ENCODE data around the gene TRIM41. TPM values are rescaled to one million over a fixed set of nuclear protein-coding genes. Genes with fewer than 3 reads are reported as not detected.
"Not testable (repeated sequence)": the region's sequence is repeated elsewhere in the genome, so short reads cannot be mapped to it uniquely, and the experiment has no call there.

Gene TRIM41
- total RNA-seq: 10 to 100 TPM; 44.5 to 49.7 TPM

DNA sequence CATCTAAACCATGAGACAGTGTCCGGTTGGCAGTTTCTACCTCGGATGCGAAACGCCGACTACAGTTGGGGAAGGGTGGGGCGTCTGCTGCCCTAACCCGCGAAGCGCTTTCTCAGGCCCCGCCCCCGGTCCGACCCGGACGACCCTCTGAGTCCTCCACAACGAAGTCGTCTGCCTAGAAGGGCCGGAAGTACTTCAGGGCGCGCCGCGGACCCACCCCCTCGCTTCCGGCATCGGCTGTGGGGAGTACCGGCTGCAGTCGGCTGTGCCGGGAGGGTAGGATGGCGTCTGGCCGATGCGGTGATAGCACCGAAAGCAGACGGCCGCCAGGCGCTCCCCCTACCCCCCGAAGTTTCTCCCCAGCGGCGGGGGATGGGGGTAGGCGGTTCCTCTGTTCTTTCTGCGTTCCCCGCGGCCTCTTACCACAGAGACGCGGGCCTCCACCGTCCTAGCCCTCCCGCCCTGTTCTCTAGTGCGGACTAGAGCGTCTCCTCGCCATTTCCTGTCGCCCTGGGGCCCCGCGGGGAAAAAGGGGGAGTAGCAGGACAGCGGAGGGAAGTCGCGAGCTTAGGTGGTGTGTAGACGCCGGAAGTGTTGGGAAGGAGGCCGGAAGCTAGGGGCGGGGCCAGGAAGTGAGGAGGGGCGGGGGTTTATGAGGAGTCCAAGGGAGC, at the start of gene TRIM41:
TRIM41 (plus strand) TSS at position 224 of the 671 bp plus-strand sequence. CDS start 719 bp downstream, outside the sequence.
- H3K27me3 Mint-ChIP-seq: peaks cover 3% of the 10 kb centered on the region
- DNase-seq: peak; percentile 96

DNA sequence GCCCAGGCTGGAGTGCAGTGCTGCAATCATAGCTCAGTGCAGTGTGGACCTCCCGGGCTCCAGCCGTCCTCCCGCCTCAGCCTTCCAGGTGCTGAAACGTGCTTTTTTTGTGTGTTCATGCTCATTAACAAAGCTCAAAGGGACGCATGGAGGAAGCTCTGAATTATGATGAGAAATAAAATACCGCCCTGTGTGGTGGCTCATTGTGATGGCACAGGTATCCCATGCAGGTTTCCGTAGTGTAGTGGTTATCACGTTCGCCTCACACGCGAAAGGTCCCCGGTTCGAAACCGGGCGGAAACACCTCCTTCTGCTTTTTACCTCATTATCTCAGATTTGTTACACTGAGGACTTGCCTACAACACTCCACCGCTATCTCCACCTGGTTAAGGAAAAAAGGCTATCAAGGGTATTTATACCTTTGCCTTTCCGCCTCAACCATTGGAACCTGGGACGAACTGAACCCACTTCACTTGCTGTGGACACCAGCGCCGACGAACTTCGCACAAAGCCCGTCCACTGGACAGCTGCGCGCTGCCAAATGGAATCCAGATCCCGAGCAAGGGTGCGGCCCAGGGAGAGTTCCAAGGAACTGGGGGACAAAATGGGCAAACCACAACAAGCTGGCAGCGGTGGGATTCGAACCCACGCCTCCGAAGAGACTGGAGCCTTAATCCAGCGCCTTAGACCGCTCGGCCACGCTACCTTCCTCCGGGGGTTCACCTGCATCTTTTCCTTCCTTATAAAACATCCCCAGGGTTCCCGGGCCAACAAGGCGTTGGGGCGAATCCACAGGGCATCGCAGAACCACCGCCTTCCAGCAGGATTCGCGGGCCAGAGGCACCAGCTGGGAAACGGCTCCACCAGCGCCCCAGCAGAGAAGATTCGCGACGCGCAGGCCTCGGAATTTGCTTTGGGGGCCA, 49.4 kb upstream of the TRIM41 start:
- Mint-ChIP-seq H3K4me1 (peaks cover 38% of the 10 kb centered on the region), H3K9me3 (no peaks in the 10 kb centered on the region), H3K4me3 (peak overlapping the region; percentile 97), H3K27ac (peak overlapping the region; percentile 98), H3K36me3 (no peaks in the 10 kb centered on the region), H3K27me3 (peaks cover 18% of the 10 kb centered on the region)
- ATAC-seq (ENCODE audit: low read depth): peak; percentile 82
- peak; percentile 70 for DNase-seq
- POLR2A ChIA-PET: interaction anchor here (0.6 to 3.4 kb wide), 13 partner anchors 9 to 342 kb away, joined by 3 to 23 read pairs (median 6); partner anchors contain the start of genes RACK1 and TRIM7

More for the DNA sequence above, at the start of gene TRIM41:
- no peaks in the 10 kb centered on the region for H3K9me3 Mint-ChIP-seq
- peak within 1 kb of the TSS; percentile 99 for H3K27ac Mint-ChIP-seq
- POLR2A ChIA-PET: interaction anchor here (0.6 to 6.8 kb wide), 12 partner anchors 12 to 413 kb away, joined by 3 to 98 read pairs (median 18); partner anchors contain the start of genes RACK1, TRIM52 and TRIM7
- H3K36me3 Mint-ChIP-seq: peaks cover 7% of the 10 kb centered on the region
- peak; percentile 63 for ATAC-seq (ENCODE audit: low read depth)
- peaks cover 51% of the 10 kb centered on the region for H3K4me1 Mint-ChIP-seq
- peak within 1 kb of the TSS; percentile 87 for H3K4me3 Mint-ChIP-seq

- H3K4me1 Mint-ChIP-seq: peaks cover 16% of the 10 kb centered on the region
- no peak for ATAC-seq (ENCODE audit: low read depth)
- H3K9me3 Mint-ChIP-seq: no peaks in the 10 kb centered on the region
- POLR2A ChIA-PET: interaction anchor here (0.8 to 1.3 kb wide), 2 partner anchors 31 to 48 kb away, joined by 3 to 5 read pairs; no protein-coding TSS in a partner anchor
- no peak for DNase-seq
- H3K4me3 Mint-ChIP-seq: no peak overlapping the region
- H3K36me3 Mint-ChIP-seq: no peaks in the 10 kb centered on the region
- H3K27me3 Mint-ChIP-seq: peaks cover 9% of the 10 kb centered on the region
- H3K27ac Mint-ChIP-seq: no peak overlapping the region
Observed at GRCh38 chr5:181176254-181176952, 46.7 kb upstream of the TRIM41 start.

DNA sequence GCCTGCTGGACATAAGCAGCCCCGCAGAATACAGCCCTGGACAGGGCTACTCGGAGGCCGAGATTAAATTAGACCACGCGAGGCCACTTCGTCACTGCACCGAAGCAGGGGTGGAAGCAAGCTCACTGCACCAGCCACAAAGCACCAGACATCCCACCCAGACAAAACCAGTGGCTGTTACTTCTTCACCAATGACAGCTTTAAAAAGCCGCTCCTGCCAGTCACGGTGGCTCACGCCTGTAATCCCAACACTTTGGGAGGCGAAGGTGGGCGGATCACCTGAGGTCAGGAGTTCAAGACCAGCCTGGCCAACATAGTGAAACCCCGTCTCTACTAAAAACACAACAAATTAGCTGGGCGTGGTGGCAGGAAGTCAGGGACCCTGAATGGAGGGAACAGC, 45.5 kb upstream of the TRIM41 start:
- H3K4me1 Mint-ChIP-seq: peaks cover 15% of the 10 kb centered on the region
- not testable (repeated sequence) for H3K27ac Mint-ChIP-seq; DNase-seq; ATAC-seq (ENCODE audit: low read depth); H3K9me3 Mint-ChIP-seq; H3K4me3 Mint-ChIP-seq; H3K36me3 Mint-ChIP-seq
- POLR2A ChIA-PET: interaction anchor here (1.3 kb wide), 1 partner anchor 46 kb away, joined by 5 read pairs; no protein-coding TSS in a partner anchor
- peaks cover 11% of the 10 kb centered on the region for H3K27me3 Mint-ChIP-seq

DNA sequence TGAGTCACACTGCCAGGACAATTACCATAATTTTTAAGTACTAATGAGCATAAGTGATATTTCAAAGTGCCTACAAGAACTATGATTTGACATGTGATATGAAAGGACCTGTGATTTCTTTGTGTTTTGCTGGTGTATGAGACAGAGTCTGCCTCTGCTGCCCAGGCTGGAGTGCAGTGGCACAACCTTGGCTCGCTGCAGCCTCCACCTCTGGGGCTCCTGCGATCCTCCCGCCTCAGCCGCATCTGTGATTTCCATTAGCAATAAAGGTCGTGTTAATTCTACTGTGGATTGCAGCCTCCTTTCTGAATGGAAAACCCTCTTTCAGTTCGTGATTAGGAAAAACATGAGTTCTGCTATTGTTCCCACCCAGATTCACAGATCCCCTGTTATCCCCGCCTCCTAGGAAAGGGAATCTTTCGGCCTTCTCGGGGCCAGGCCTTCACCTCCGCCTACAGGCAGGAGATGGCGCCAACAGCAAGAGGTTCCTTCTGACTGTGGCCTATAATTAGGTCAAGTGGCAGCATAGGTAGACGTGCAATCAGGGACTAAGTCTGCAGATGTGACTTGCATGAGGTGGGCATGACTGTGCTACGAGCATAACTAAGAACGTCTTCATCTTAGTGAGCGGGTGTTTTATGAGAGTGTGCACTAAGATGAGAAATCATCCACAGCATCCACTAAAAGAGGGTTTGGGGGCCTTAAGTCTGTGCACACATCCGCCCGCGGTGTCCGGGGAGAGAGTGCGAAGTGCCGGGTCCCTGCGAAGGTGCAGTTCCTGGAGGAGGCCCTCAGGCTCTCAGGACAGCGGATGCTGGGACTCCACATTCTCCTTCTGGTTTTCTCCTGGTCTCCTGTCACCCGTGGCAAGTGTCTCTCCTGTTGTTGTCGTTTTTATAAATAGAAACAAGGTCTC, 41.2 kb upstream of the TRIM41 start:
- ATAC-seq (ENCODE audit: low read depth) (peak; percentile 48), DNase-seq (peak; percentile 51)
- Mint-ChIP-seq H3K9me3 (no peaks in the 10 kb centered on the region), H3K27me3 (peaks cover 2% of the 10 kb centered on the region), H3K36me3 (no peaks in the 10 kb centered on the region), H3K4me3 (peak overlapping the region; percentile 8), H3K4me1 (peaks cover 15% of the 10 kb centered on the region), H3K27ac (no peak overlapping the region)
- POLR2A ChIA-PET: no interaction called here

DNA sequence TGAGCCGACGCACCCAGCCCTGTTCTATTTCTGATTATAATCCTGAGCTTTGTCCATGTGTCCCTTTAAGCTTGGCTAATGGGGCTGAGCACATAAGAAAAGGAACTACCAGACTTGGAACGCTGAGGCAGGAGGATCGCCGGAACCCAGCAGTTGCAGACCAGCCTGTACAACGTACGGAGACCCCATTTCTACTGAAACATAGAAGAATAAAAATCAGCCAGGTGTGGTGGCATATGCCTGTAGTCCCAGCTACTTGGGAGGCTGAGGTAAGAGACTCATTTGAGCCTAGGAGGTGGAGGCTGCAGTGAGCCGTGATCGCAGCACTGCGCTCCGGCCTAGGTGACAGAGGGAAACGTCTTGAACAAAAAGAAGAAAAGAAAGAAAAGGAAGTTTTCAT, 40.4 kb upstream of the TRIM41 start:
- Mint-ChIP-seq H3K27me3 (peaks cover 2% of the 10 kb centered on the region), H3K36me3 (no peaks in the 10 kb centered on the region), H3K4me3 (peak overlapping the region; percentile 93), H3K9me3 (no peaks in the 10 kb centered on the region), H3K27ac (peak overlapping the region; percentile 88), H3K4me1 (peaks cover 17% of the 10 kb centered on the region)
- ATAC-seq (ENCODE audit: low read depth) (no peak), DNase-seq (no peak)
- POLR2A ChIA-PET: interaction anchor here (1.3 kb wide), 1 partner anchor 10 kb away, joined by 7 read pairs; no protein-coding TSS in a partner anchor

DNA sequence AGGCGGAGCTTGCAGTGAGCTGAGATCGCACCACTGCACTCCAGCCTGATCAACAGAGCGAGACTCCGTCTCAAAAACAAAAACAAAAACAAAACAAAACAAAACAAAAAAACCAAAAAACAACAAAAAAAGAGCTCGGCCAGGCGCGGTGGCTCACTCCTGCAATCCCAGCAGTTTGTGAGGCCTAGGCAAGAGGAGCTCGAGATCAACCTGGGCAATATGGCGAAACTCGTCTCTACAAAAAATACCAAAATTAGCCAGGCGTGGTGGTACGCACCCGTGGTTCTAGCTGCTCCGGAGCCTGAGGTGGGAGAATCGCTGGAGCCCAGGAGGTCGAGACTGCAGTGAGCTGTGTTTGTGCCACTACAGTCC, 38.2 kb upstream of the TRIM41 start:
- Mint-ChIP-seq H3K27ac (peak overlapping the region; percentile 99), H3K4me1 (peaks cover 30% of the 10 kb centered on the region), H3K36me3 (no peaks in the 10 kb centered on the region), H3K27me3 (peaks cover 4% of the 10 kb centered on the region), H3K4me3 (peak overlapping the region; percentile 98), H3K9me3 (no peaks in the 10 kb centered on the region)
- no peak for DNase-seq
- ATAC-seq (ENCODE audit: low read depth): no peak
- POLR2A ChIA-PET: interaction anchor here (1.5 to 2.8 kb wide), 6 partner anchors 13 to 76 kb away, joined by 6 to 34 read pairs (median 15); partner anchors contain the start of genes RACK1, TRIM41 and TRIM52

DNA sequence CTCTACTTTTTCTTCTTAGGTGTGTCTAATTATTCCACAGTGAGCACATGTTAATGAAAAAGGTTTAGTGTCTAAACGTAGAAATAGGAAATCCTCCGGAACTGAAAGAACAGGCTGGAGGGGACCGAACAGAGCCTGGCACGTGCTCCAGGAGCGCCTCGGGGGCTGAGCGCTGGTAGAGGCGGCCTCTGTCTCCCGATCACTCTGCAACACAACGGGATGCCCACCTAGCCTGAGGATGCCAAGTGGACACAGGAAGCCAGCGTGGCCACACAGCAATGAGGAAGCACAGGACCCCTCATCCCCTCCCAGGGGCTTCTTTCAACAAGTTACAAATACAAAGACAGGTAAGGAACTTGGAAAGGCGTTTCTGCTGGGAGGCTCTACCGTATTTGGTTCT, 37.5 kb upstream of the TRIM41 start:
- DNase-seq (no peak), ATAC-seq (ENCODE audit: low read depth) (no peak)
- Mint-ChIP-seq H3K4me1 (peaks cover 33% of the 10 kb centered on the region), H3K4me3 (peak overlapping the region; percentile 32), H3K36me3 (no peaks in the 10 kb centered on the region), H3K27me3 (peaks cover 4% of the 10 kb centered on the region), H3K27ac (peak overlapping the region; percentile 16), H3K9me3 (no peaks in the 10 kb centered on the region)
- POLR2A ChIA-PET: interaction anchor here (1.5 to 2.8 kb wide), 6 partner anchors 13 to 75 kb away, joined by 6 to 34 read pairs (median 15); partner anchors contain the start of genes RACK1, TRIM41 and TRIM52

DNA sequence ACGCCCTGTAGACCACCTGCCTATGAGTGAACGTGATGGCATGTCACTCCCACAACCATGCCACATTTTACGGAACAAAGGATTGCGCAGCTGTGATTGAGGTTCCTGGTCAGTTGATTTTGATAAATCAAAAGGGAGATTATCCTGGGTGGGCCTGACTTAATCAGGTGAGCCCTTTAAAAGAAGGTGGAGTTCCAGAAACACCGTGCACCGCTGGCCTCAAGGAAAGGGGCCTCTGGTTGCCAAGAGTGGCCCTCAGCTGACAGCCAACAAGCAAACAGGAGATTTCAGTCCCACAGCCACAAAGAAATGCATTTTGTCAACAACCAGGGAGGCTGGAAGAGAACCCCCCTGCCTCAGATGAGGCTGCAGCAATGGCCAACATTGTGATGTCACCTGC, 37.1 kb upstream of the TRIM41 start:
- POLR2A ChIA-PET: interaction anchor here (2.5 to 2.8 kb wide), 2 partner anchors 21 to 37 kb away, joined by 14 to 16 read pairs; partner anchors contain the start of gene TRIM41
- H3K27me3 Mint-ChIP-seq: peaks cover 4% of the 10 kb centered on the region
- DNase-seq: no peak
- peaks cover 34% of the 10 kb centered on the region for H3K4me1 Mint-ChIP-seq
- H3K36me3 Mint-ChIP-seq: no peaks in the 10 kb centered on the region
- no peak overlapping the region for H3K27ac Mint-ChIP-seq
- no peak for ATAC-seq (ENCODE audit: low read depth)
- no peak overlapping the region for H3K4me3 Mint-ChIP-seq
- no peaks in the 10 kb centered on the region for H3K9me3 Mint-ChIP-seq

DNA sequence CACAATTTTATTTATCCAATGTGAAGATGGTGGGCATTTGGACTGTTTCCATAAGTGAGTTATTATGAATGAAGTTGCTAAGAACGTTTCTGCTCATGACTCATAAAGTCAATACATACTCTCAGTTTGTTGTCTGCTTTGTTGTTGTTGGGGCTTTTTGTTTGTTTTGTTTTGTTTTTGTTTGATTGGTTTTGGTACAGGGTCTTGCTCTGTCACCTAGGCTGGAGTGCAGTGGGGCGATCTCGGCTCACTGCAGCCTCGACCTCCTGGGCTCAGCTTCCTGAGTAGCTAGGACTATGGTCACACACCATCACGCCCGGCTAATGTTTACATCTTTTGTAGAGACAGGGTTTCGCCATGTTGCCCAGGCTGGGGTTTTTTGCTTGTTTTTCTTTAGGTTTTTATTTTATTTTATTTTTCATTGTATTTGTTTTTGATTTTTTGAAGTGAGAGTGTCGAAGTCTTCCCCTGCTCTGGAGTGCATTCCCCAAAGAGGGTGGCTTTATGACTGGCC, 36.0 kb upstream of the TRIM41 start:
- POLR2A ChIA-PET: interaction anchor here (0.9 to 9.0 kb wide), 4 partner anchors 10 to 74 kb away, joined by 3 to 131 read pairs (median 65); partner anchors contain the start of genes TRIM41, TRIM52 and TRIM7
- Mint-ChIP-seq H3K9me3 (no peaks in the 10 kb centered on the region), H3K4me1 (peaks cover 41% of the 10 kb centered on the region), H3K4me3 (no peak overlapping the region), H3K27me3 (peaks cover 4% of the 10 kb centered on the region), H3K36me3 (peaks cover 4% of the 10 kb centered on the region), H3K27ac (peak overlapping the region; percentile 67)
- no peak for DNase-seq
- no peak for ATAC-seq (ENCODE audit: low read depth)

DNA sequence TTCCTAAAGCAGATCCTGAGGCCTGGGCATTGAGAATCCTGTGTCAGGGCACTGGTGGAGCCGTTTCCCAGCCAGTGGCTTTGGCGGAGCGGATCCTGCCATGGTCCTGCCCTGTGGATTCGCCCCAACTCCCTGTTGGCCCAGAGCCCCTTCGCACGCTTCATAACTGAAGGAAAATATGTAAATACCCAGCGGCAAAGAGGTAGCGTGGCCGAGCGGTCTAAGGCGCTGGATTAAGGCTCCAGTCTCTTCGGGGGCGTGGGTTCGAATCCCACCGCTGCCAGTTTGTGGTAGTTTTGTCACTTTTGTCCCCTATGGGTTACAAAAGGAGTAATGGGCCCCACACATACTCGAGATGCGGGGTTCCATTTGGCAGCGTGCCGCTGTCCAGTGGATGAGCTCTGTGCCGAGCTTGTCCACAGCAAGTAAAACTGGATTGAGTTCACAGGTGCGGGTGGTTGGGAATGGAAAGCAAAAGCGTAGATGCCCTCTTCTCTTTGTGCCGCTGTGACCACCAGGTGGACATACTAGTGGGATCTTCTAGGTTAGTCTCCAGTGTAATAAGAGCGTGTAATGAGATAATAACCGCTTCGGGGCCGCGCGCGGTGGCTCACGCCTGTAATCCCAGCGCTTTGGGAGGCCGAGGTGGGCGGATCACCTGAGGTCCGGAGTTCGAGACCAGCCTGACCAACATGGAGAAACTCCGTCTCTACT, 35.4 kb upstream of the TRIM41 start:
- H3K36me3 Mint-ChIP-seq: peaks cover 4% of the 10 kb centered on the region

More for the DNA sequence above, 35.4 kb upstream of the TRIM41 start:
- POLR2A ChIA-PET: interaction anchor here (0.9 to 9.0 kb wide), 7 partner anchors 10 to 73 kb away, joined by 3 to 131 read pairs (median 6); partner anchors contain the start of genes TRIM41, TRIM52 and TRIM7
- ATAC-seq (ENCODE audit: low read depth): no peak
- Mint-ChIP-seq H3K27ac (peak overlapping the region; percentile 96), H3K4me3 (peak overlapping the region; percentile 94), H3K4me1 (peaks cover 43% of the 10 kb centered on the region), H3K27me3 (peaks cover 4% of the 10 kb centered on the region), H3K9me3 (no peaks in the 10 kb centered on the region)
- peak; percentile 67 for DNase-seq
